GM21447 (cell line): ENCODE measurements around the gene NUDT5.

Source experiments
- ATAC-seq: cut with Tn5 transposase; IDR thresholded peaks from one replicate; pipeline ENCODE4 v1.9.1; 2021; ENCODE audit not compliant: unreplicated experiment

Gene NUDT5

GRCh38 chr10:12165036-12165435 is 30.7 kb downstream of the NUDT5 start:
- no peak for ATAC-seq

GRCh38 chr10:12164085-12164484 is 31.6 kb downstream of the NUDT5 start:
- ATAC-seq = no peak

- ATAC-seq = no peak
These were observed 32.8 kb downstream of the NUDT5 start for GRCh38 chr10:12162927-12163326.

GRCh38 chr10:12160664-12161063 is 35.0 kb downstream of the NUDT5 start:
- ATAC-seq = no peak

GRCh38 chr10:12158111-12158510 is 37.6 kb downstream of the NUDT5 start:
- no peak for ATAC-seq

- ATAC-seq = no peak
These were observed 39.1 kb downstream of the NUDT5 start for GRCh38 chr10:12156367-12157123.

GRCh38 chr10:12154516-12154915 is 41.2 kb downstream of the NUDT5 start:
- ATAC-seq = no peak

GRCh38 chr10:12150163-12150562 is 45.5 kb downstream of the NUDT5 start:
- no peak for ATAC-seq

- no peak for ATAC-seq
These were observed 51.2 kb downstream of the NUDT5 start for GRCh38 chr10:12144538-12144937.

- ATAC-seq = no peak
These were observed 55.7 kb downstream of the NUDT5 start for GRCh38 chr10:12140038-12140437.

- ATAC-seq = no peak
These were observed 60.1 kb downstream of the NUDT5 start for GRCh38 chr10:12135631-12136030.

GRCh38 chr10:12130237-12130872 is 65.3 kb downstream of the NUDT5 start:
- peak; percentile 50 for ATAC-seq

GRCh38 chr10:12129222-12130111 is 66.2 kb downstream of the NUDT5 start, which contains the start of gene SEC61A2:
Gene SEC61A2, plus strand, starts transcription at chr10:12129677. Its CDS starts 111 bp downstream, at chr10:12129788.
- ATAC-seq = peak; percentile 85

GRCh38 chr10:12121673-12122072 is 74.0 kb downstream of the NUDT5 start:
- no peak for ATAC-seq
